Cardiac muscle cell (in vitro differentiated cells and primary cell): ENCODE data around the gene DRD3. TPM values are rescaled to one million over a fixed set of nuclear protein-coding genes. Genes with fewer than 3 reads are reported as not detected.
A peak's percentile ranks its signal among the peaks of the same experiment; 100 is the strongest.

ENCODE experiments used
- DNase-seq, 2 donors: peaks; one replicate each; pipeline versions ENCODE4 v3.0.0 to v3.0.0-alpha.2; 2010 to 2017; ENCODE audit warnings: low read depth in 1 of 2, low spot score in 1 of 2
- H3K27ac ChIP-seq: fragments of 200-600 bp; sonication (generic); 2 replicates; pipeline ENCODE4 v1.5.1; 2016
- H3K27me3 ChIP-seq: fragments of 200-600 bp; sonication (generic); 2 replicates; pipeline ENCODE4 v1.6.0; 2016; ENCODE audit warnings: control low read depth
- H3K36me3 ChIP-seq: fragments of 200-600 bp; sonication (generic); 2 replicates; pipeline ENCODE4 v1.5.1; 2016; ENCODE audit warnings: control low read depth
- H3K4me1 ChIP-seq: fragments of 200-600 bp; sonication (generic); 2 replicates; pipeline ENCODE4 v1.8.1; 2017; ENCODE audit warnings: low read depth, mild to moderate bottlenecking, mixed run types
- H3K4me3 ChIP-seq: fragments of 200-600 bp; sonication (generic); 2 replicates; pipeline ENCODE4 v1.5.1; 2016; ENCODE audit warnings: mild to moderate bottlenecking
- H3K9me3 ChIP-seq: fragments of 200-600 bp; sonication (generic); 2 replicates; pipeline ENCODE4 v1.5.1; 2017; ENCODE audit warnings: low read depth, mild to moderate bottlenecking, control low read depth
- CTCF ChIP-seq: IDR thresholded peaks from 2 replicates; pipeline ENCODE4 v1.5.1; 2012; ENCODE audit warnings: low read depth, mild to moderate bottlenecking, low read length
- polyA plus RNA-seq: library from polyadenylated mRNA; unstranded; fragments of >200 nt; fragmentation: Nextera tagmentation; extraction: Ambion mirVana; gene quantifications from 2 replicates; pipeline ENCODE4 v1.2.1, GENCODE V29; 2016
- total RNA-seq: library from RNA; depleted of rRNA; stranded (reverse); fragments of >200 nt; gene quantifications from 2 replicates; pipeline ENCODE4 v1.2.3, GENCODE V29; 2016

DRD3 gene
- total and polyA plus RNA-seq, 2 experiments from 2014 or later: 0.51 TPM; not detected in 1

GRCh38 chr3:114186501-114186900, 7.6 kb upstream of the DRD3 start:
- Histone ChIP-seq H3K4me1 (no peaks in the 10 kb centered on the region), H3K4me3 (no peak overlapping the region), H3K36me3 (no peaks in the 10 kb centered on the region), H3K27ac (no peak overlapping the region), H3K9me3 (no peaks in the 10 kb centered on the region), H3K27me3 (no peaks in the 10 kb centered on the region)
- no peak for DNase-seq
- TF ChIP-seq CTCF: no peak

GRCh38 chr3:114179575-114179974, 723 bp upstream of the DRD3 start:
- Histone ChIP-seq H3K9me3 (no peaks in the 10 kb centered on the region), H3K4me3 (no peak overlapping the region), H3K27ac (no peak overlapping the region), H3K27me3 (no peaks in the 10 kb centered on the region), H3K4me1 (peaks cover 40% of the 10 kb centered on the region), H3K36me3 (no peaks in the 10 kb centered on the region)
- TF ChIP-seq CTCF: peak; percentile 43
- DNase-seq: peak; percentile 21 to 56

GRCh38 chr3:114176890-114177289, 2.0 kb downstream of the DRD3 start:
- Histone ChIP-seq H3K27me3 (no peaks in the 10 kb centered on the region), H3K9me3 (no peaks in the 10 kb centered on the region), H3K27ac (no peak overlapping the region), H3K4me3 (no peak overlapping the region), H3K4me1 (peaks cover 48% of the 10 kb centered on the region), H3K36me3 (no peaks in the 10 kb centered on the region)
- no peak for DNase-seq
- TF ChIP-seq CTCF: no peak

GRCh38 chr3:114176487-114176886, 2.4 kb downstream of the DRD3 start:
- peak overlapping the region; percentile 40 for H3K27ac ChIP-seq
- no peak for TF ChIP-seq CTCF
- no peaks in the 10 kb centered on the region for H3K36me3 ChIP-seq
- no peak for DNase-seq
- H3K9me3 ChIP-seq: no peaks in the 10 kb centered on the region
- H3K4me1 ChIP-seq: peaks cover 48% of the 10 kb centered on the region
- no peaks in the 10 kb centered on the region for H3K27me3 ChIP-seq
- no peak overlapping the region for H3K4me3 ChIP-seq

GRCh38 chr3:114175204-114175987, 3.5 kb downstream of the DRD3 start:
- Histone ChIP-seq H3K27me3 (no peaks in the 10 kb centered on the region), H3K4me3 (peak overlapping the region; percentile 3), H3K36me3 (no peaks in the 10 kb centered on the region), H3K4me1 (peaks cover 48% of the 10 kb centered on the region), H3K9me3 (no peaks in the 10 kb centered on the region), H3K27ac (peak overlapping the region; percentile 40)
- TF ChIP-seq CTCF: no peak
- peak in 1 of 2 donors; percentile 50 for DNase-seq
